Diencephalon (tissue), 1 donor: ENCODE measurements around the gene ZFP92. TPM values are rescaled to one million over a fixed set of nuclear protein-coding genes. Genes with fewer than 3 reads are reported as not detected.

Experiments used
- small RNA-seq: library from RNA; depleted of rRNA; stranded (forward); fragments of <200 nt; gene quantifications from one replicate; pipeline ENCODE3, GENCODE V24; 2014
- total RNA-seq: library from RNA; depleted of rRNA; stranded (reverse); fragments of >200 nt; gene quantifications from one replicate; pipeline ENCODE4 v1.2.3, GENCODE V29; 2014

The ZFP92 gene
- total RNA-seq: 1.2 TPM

GRCh38 chrX:153411255-153411987 is at the start of gene ZFP92:
ZFP92 (plus strand) TSS chrX:153411472; CDS start chrX:153418323, 6,851 bp downstream.

GRCh38 chrX:153401133-153401764 is 10.0 kb upstream of the ZFP92 start, which contains the start of gene PNMA6E:
PNMA6E (minus strand) TSS chrX:153401350; CDS start chrX:153398849, 2,501 bp downstream.

GRCh38 chrX:153445856-153446635 is 34.8 kb downstream of the ZFP92 start, which contains the start of gene TREX2:
TREX2 (minus strand) TSS chrX:153446056; CDS start chrX:153445430, 626 bp downstream.

Small RNAs within 50 kb of the gene (small RNA-seq; reads per million reads assigned to genes)
- gene RN7SL667P: not detected

Other genes with a start within 250 kb of the ZFP92 start
- not detected for gene MAGEA1, start 232.2 kb upstream of the ZFP92 start, total RNA-seq
- gene PNMA6F, start 89.7 kb upstream of the ZFP92 start, total RNA-seq: 6.9 TPM
- 9.5 TPM for gene ZNF275, start 77.3 kb upstream of the ZFP92 start, total RNA-seq
- not detected for gene PNMA6E, start 10.1 kb upstream of the ZFP92 start, total RNA-seq
- gene TREX2, start 34.6 kb downstream of the ZFP92 start, total RNA-seq: 2.3 TPM
- 6.5 TPM for gene HAUS7, start 59.1 kb downstream of the ZFP92 start, total RNA-seq
- 7.6 TPM for gene BGN, start 83.5 kb downstream of the ZFP92 start, total RNA-seq
- 15.0 TPM for gene ATP2B3, start 106.2 kb downstream of the ZFP92 start, total RNA-seq
- gene CCNQ, start 187.7 kb downstream of the ZFP92 start, total RNA-seq: 19.6 TPM
- gene DUSP9, start 235.7 kb downstream of the ZFP92 start, total RNA-seq: 2.8 TPM